Mesothelial cell of epicardium (in vitro differentiated cells): Measurements from ENCODE around the gene LOXHD1. TPM values are rescaled to one million over a fixed set of nuclear protein-coding genes. Genes with fewer than 3 reads are reported as not detected.

Experiments used
- DNase-seq, 2 experiments: peaks; one replicate each; pipeline ENCODE4 v3.0.0; 2021; ENCODE audit warnings: low spot score in 2 of 2; ENCODE audit not compliant: unreplicated experiment in 2 of 2
- H3K27ac Mint-ChIP-seq: 2 replicates; pipeline ENCODE4 v1.8.0; 2021; ENCODE audit warnings: mixed read lengths
- H3K27me3 Mint-ChIP-seq: 2 replicates; pipeline ENCODE4 v1.8.0; 2021; ENCODE audit warnings: low read depth, mixed read lengths
- H3K36me3 Mint-ChIP-seq: 2 replicates; pipeline ENCODE4 v1.8.0; 2021; ENCODE audit warnings: mixed read lengths
- H3K4me1 Mint-ChIP-seq: 2 replicates; pipeline ENCODE4 v1.8.0; 2021; ENCODE audit warnings: mixed read lengths
- H3K4me3 Mint-ChIP-seq: 2 replicates; pipeline ENCODE4 v1.8.0; 2021; ENCODE audit warnings: mild to moderate bottlenecking, moderate library complexity, mixed read lengths
- H3K9me3 Mint-ChIP-seq: 2 replicates; pipeline ENCODE4 v1.8.0; 2021; ENCODE audit warnings: mixed read lengths
- CTCF ChIP-seq: fragments of 200-600 bp; sonication (generic); IDR thresholded peaks from one replicate; pipeline ENCODE4 v1.5.0; 2021; ENCODE audit warnings: antibody characterized with exemption; ENCODE audit not compliant: unreplicated experiment
- total RNA-seq: library from RNA; stranded (reverse); gene quantifications from 3 replicates; pipeline ENCODE4 v1.2.1, GENCODE V29; 2021

Gene LOXHD1
- total RNA-seq, result 0.07 to 0.14 TPM in 2 of 3 replicates, not detected in the other

GRCh38 chr18:46657115-46657955, at the start of gene LOXHD1:
Gene LOXHD1 (minus strand): TSS chr18:46657220. CDS start chr18:46657033, 187 bp downstream.
- H3K9me3 Mint-ChIP-seq, result no peaks in the 10 kb centered on the region
- DNase-seq, result no peak

DNA sequence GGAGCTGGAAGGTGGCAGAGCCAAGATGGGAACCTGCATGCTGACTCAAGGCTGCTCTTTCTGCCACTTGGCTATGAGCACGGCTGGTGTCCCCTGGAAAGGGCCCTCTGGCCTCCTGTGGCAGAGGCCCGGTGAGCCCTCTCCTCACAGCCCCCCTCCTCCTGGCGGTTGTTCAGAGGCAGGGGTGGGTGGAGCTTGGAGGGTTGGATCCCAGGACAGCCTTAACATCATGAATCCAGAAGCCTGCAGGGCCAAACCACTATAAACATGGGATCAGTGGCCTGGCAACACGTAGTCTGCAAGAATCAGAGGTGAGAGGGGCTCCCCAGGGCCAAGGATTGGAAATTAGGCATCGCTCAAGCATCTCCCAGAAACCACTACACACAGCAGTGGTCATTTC, 48.5 kb upstream of the LOXHD1 start:
- Mint-ChIP-seq H3K4me3 (no peak overlapping the region), H3K27me3 (peaks cover 4% of the 10 kb centered on the region), H3K4me1 (peaks cover 5% of the 10 kb centered on the region), H3K9me3 (no peaks in the 10 kb centered on the region), H3K36me3 (no peaks in the 10 kb centered on the region), H3K27ac (no peak overlapping the region)
- TF ChIP-seq CTCF, result no peak
- DNase-seq, result no peak

More at GRCh38 chr18:46657115-46657955, at the start of gene LOXHD1:
- H3K4me1 Mint-ChIP-seq, result no peaks in the 10 kb centered on the region
- H3K36me3 Mint-ChIP-seq, result no peaks in the 10 kb centered on the region
- H3K4me3 Mint-ChIP-seq, result no peak within 1 kb of the TSS
- TF ChIP-seq CTCF, result no peak
- peaks cover 14% of the 10 kb centered on the region for H3K27me3 Mint-ChIP-seq
- H3K27ac Mint-ChIP-seq, result no peak within 1 kb of the TSS

DNA sequence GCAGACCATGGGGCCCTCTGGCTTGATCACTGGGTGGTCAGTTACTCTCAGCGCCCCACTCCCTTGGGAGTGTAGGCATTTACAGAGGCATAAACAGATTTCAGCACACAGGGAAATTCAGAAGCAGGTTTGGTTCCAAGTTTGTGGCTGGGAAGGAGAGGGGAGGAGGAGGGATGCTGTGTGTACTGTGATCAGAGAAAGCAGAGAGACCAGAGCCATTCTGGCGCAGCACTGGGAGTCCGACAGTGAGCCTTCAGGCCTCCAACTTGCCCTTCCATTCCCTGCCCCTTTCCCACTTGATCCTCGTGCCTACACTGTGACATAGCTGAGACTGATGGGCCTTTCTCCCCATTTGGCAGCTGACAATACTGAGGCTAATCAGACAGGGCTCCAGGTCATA, 47.8 kb upstream of the LOXHD1 start:
- TF ChIP-seq CTCF, result no peak
- H3K4me1 Mint-ChIP-seq, result peaks cover 8% of the 10 kb centered on the region
- peaks cover 2% of the 10 kb centered on the region for H3K27me3 Mint-ChIP-seq
- no peaks in the 10 kb centered on the region for H3K9me3 Mint-ChIP-seq
- H3K27ac Mint-ChIP-seq, result no peak overlapping the region
- no peaks in the 10 kb centered on the region for H3K36me3 Mint-ChIP-seq
- no peak overlapping the region for H3K4me3 Mint-ChIP-seq
- DNase-seq, result no peak

DNA sequence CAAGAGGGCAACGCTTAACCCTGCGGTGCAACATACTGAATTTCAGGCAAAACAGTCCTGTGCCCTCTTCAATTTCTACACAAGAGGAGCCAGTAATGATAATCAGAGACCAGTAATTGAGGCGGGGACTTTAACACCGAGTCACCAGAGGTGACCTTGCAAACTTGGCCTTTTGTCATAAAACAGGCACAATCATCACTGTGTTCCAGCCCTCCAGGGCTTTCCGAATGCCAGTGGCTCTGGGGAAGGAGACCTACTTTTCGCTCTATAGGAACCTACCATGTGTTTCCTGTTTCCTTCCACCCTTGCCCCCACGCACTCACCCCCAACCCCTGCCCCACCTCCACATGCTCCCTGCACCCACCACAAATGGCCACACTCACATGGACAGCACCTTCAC, 47.2 kb upstream of the LOXHD1 start:
- Mint-ChIP-seq H3K27ac (no peak overlapping the region), H3K27me3 (no peaks in the 10 kb centered on the region), H3K36me3 (no peaks in the 10 kb centered on the region), H3K4me1 (peaks cover 8% of the 10 kb centered on the region), H3K4me3 (no peak overlapping the region), H3K9me3 (no peaks in the 10 kb centered on the region)
- no peak for DNase-seq
- TF ChIP-seq CTCF, result no peak

- H3K4me1 Mint-ChIP-seq, result peaks cover 8% of the 10 kb centered on the region
- H3K9me3 Mint-ChIP-seq, result peaks cover 8% of the 10 kb centered on the region
- TF ChIP-seq CTCF, result no peak
- DNase-seq, result no peak
- H3K27ac Mint-ChIP-seq, result no peak overlapping the region
- H3K27me3 Mint-ChIP-seq, result peaks cover 3% of the 10 kb centered on the region
- no peak overlapping the region for H3K4me3 Mint-ChIP-seq
- H3K36me3 Mint-ChIP-seq, result no peaks in the 10 kb centered on the region
Observed at GRCh38 chr18:46702471-46702870, 45.5 kb upstream of the LOXHD1 start.
